IPS DF 6.9 (cell line): ENCODE measurements around the gene KIF26B.

ENCODE experiments used
- DNase-seq: peaks from one replicate; pipeline ENCODE4 v3.0.0-alpha.2; 2013; ENCODE audit warnings: low read depth, low spot score
- H3K27ac ChIP-seq: one replicate; pipeline ENCODE4 v1.5.1; 2013; ENCODE audit warnings: low read length, control low read depth
- H3K27me3 ChIP-seq: 2 replicates; pipeline ENCODE4 v1.6.1; 2013; ENCODE audit warnings: mild to moderate bottlenecking, low read length; ENCODE audit not compliant: control insufficient read depth, insufficient read depth
- H3K36me3 ChIP-seq: 2 replicates; pipeline ENCODE4 v1.6.1; 2013; ENCODE audit warnings: low read length; ENCODE audit not compliant: control insufficient read depth, insufficient read depth
- H3K4me1 ChIP-seq: 2 replicates; pipeline ENCODE4 v1.6.1; 2013; ENCODE audit warnings: low read length; ENCODE audit not compliant: control insufficient read depth, insufficient read depth
- H3K4me3 ChIP-seq: 2 replicates; pipeline ENCODE4 v1.5.1; 2013; ENCODE audit warnings: mild to moderate bottlenecking, low read length
- H3K9me3 ChIP-seq: 2 replicates; pipeline ENCODE4 v1.6.1; 2013; ENCODE audit warnings: low read length, inconsistent platforms; ENCODE audit not compliant: control insufficient read depth, insufficient read depth
- WGBS: extraction: QIAGEN DNeasy Blood & Tissue Kit; methylation state at CpG from one replicate; pipeline ENCODE4 v1.1.7; 2013; ENCODE audit warnings: mixed read lengths, missing lambda C conversion rate; ENCODE audit not compliant: insufficient read length, insufficient coverage; 5-methylcytosine and 5-hydroxymethylcytosine counted together

The KIF26B gene

GRCh38 chr1:245380790-245381535 lies 226.2 kb downstream of the KIF26B start:
- Histone ChIP-seq H3K4me3 (no peak overlapping the region), H3K27me3 (no peaks in the 10 kb centered on the region), H3K4me1 (peaks cover 9% of the 10 kb centered on the region; the same call in 1 of the 2 replicates), H3K36me3 (no peaks in the 10 kb centered on the region), H3K27ac (no peak overlapping the region), H3K9me3 (no peaks in the 10 kb centered on the region)
- no peak for DNase-seq
- no CpG with 5 or more reads among the region's 11 CpGs for WGBS

- WGBS, result no CpG with 5 or more reads among the region's 9 CpGs
- DNase-seq, result no peak
- H3K4me1 ChIP-seq, result peaks cover 9% of the 10 kb centered on the region; the same call in 1 of the 2 replicates
- no peak overlapping the region for H3K27ac ChIP-seq
- no peak overlapping the region for H3K4me3 ChIP-seq
- H3K36me3 ChIP-seq, result no peaks in the 10 kb centered on the region
- no peaks in the 10 kb centered on the region for H3K9me3 ChIP-seq
- no peaks in the 10 kb centered on the region for H3K27me3 ChIP-seq
These were observed 228.2 kb downstream of the KIF26B start for GRCh38 chr1:245382981-245383380.

GRCh38 chr1:245383396-245384330 lies 228.9 kb downstream of the KIF26B start:
- Histone ChIP-seq H3K27me3 (no peaks in the 10 kb centered on the region), H3K36me3 (no peaks in the 10 kb centered on the region), H3K27ac (no peak overlapping the region), H3K4me3 (no peak overlapping the region), H3K9me3 (no peaks in the 10 kb centered on the region), H3K4me1 (peaks cover 7% of the 10 kb centered on the region; the same call in 1 of the 2 replicates)
- no CpG with 5 or more reads among the region's 13 CpGs for WGBS
- no peak for DNase-seq

- no peaks in the 10 kb centered on the region for H3K36me3 ChIP-seq
- no peak overlapping the region for H3K27ac ChIP-seq
- H3K4me3 ChIP-seq, result no peak overlapping the region
- no peaks in the 10 kb centered on the region for H3K9me3 ChIP-seq
- H3K4me1 ChIP-seq, result no peaks in the 10 kb centered on the region
- WGBS, result no CpG with 5 or more reads among the region's 11 CpGs
- DNase-seq, result no peak
- H3K27me3 ChIP-seq, result no peaks in the 10 kb centered on the region
These were observed 231.6 kb downstream of the KIF26B start for GRCh38 chr1:245386297-245386971.

- no peak for DNase-seq
- Histone ChIP-seq H3K36me3 (no peaks in the 10 kb centered on the region), H3K27me3 (no peaks in the 10 kb centered on the region), H3K4me3 (no peak overlapping the region), H3K4me1 (no peaks in the 10 kb centered on the region), H3K9me3 (no peaks in the 10 kb centered on the region), H3K27ac (no peak overlapping the region)
- no CpG with 5 or more reads among the region's 3 CpGs for WGBS
These were observed 233.9 kb downstream of the KIF26B start for GRCh38 chr1:245388687-245389086.

GRCh38 chr1:245389873-245390272 lies 235.1 kb downstream of the KIF26B start:
- Histone ChIP-seq H3K36me3 (no peaks in the 10 kb centered on the region), H3K4me1 (no peaks in the 10 kb centered on the region), H3K27ac (no peak overlapping the region), H3K27me3 (no peaks in the 10 kb centered on the region), H3K9me3 (no peaks in the 10 kb centered on the region), H3K4me3 (no peak overlapping the region)
- no peak for DNase-seq
- WGBS, result no CpG with 5 or more reads among the region's 7 CpGs

- no peak overlapping the region for H3K4me3 ChIP-seq
- no peak for DNase-seq
- H3K36me3 ChIP-seq, result no peaks in the 10 kb centered on the region
- no CpG with 5 or more reads among the region's 1 CpG for WGBS
- no peaks in the 10 kb centered on the region for H3K27me3 ChIP-seq
- no peaks in the 10 kb centered on the region for H3K9me3 ChIP-seq
- no peaks in the 10 kb centered on the region for H3K4me1 ChIP-seq
- no peak overlapping the region for H3K27ac ChIP-seq
These were observed 236.2 kb downstream of the KIF26B start for GRCh38 chr1:245390975-245391374.

- Histone ChIP-seq H3K27me3 (no peaks in the 10 kb centered on the region), H3K4me3 (no peak overlapping the region), H3K36me3 (no peaks in the 10 kb centered on the region), H3K9me3 (no peaks in the 10 kb centered on the region), H3K27ac (no peak overlapping the region), H3K4me1 (no peaks in the 10 kb centered on the region)
- DNase-seq, result no peak
- no CpG with 5 or more reads among the region's 3 CpGs for WGBS
These were observed 238.9 kb downstream of the KIF26B start for GRCh38 chr1:245393694-245394093.

GRCh38 chr1:245395680-245396079 lies 240.9 kb downstream of the KIF26B start:
- Histone ChIP-seq H3K4me3 (no peak overlapping the region), H3K27me3 (no peaks in the 10 kb centered on the region), H3K9me3 (no peaks in the 10 kb centered on the region), H3K36me3 (no peaks in the 10 kb centered on the region), H3K27ac (no peak overlapping the region), H3K4me1 (no peaks in the 10 kb centered on the region)
- WGBS, result no CpG with 5 or more reads among the region's 4 CpGs
- no peak for DNase-seq

- no CpG with 5 or more reads among the region's 2 CpGs for WGBS
These were observed 241.8 kb downstream of the KIF26B start for GRCh38 chr1:245396615-245397014.

More at GRCh38 chr1:245396615-245397014, 241.8 kb downstream of the KIF26B start:
- Histone ChIP-seq H3K4me3 (no peak overlapping the region), H3K4me1 (no peaks in the 10 kb centered on the region), H3K36me3 (no peaks in the 10 kb centered on the region), H3K27ac (no peak overlapping the region), H3K9me3 (no peaks in the 10 kb centered on the region), H3K27me3 (no peaks in the 10 kb centered on the region)
- DNase-seq, result no peak
